Esophagus muscularis mucosa (tissue), 4 donors: ENCODE results near the gene DRC7. TPM values are rescaled to one million over a fixed set of nuclear protein-coding genes. Genes with fewer than 3 reads are reported as not detected.

Source experiments
- DNase-seq: peaks from one replicate; pipeline ENCODE4 v3.0.0-alpha.2; 2017; ENCODE audit errors: extremely low spot score
- H3K27ac ChIP-seq, 4 donors: fragments of 200-600 bp; sonication (generic); replicated peaks in 1 of 4; 1 replicate in 3 of 4; 2 replicates in 1 of 4; pipeline ENCODE4 v1.5.1; 2016 to 2019; ENCODE audit warnings: mild to moderate bottlenecking in 1 of 4
- H3K27me3 ChIP-seq, 4 donors: fragments of 200-600 bp; sonication (generic); one replicate each; pipeline versions ENCODE4 v1.5.1 to v1.6.0; 2016 to 2019
- H3K36me3 ChIP-seq, 4 donors: fragments of 200-600 bp; sonication (generic); one replicate each; pipeline ENCODE4 v1.5.1; 2016 to 2019
- H3K4me1 ChIP-seq, 4 donors: fragments of 200-600 bp; sonication (generic); one replicate each; pipeline ENCODE4 v1.5.1; 2016 to 2019
- H3K4me3 ChIP-seq, 4 donors: fragments of 200-600 bp; sonication (generic); 1 replicate in 2 of 4; 2 replicates in 2 of 4; pipeline ENCODE4 v1.5.1; 2016 to 2019; ENCODE audit warnings: mild to moderate bottlenecking in 4 of 4, moderate library complexity in 1 of 4
- H3K9me3 ChIP-seq, 4 donors: fragments of 200-600 bp; sonication (generic); 1 replicate in 3 of 4; 2 replicates in 1 of 4; pipeline ENCODE4 v1.5.1; 2016 to 2019
- EP300 ChIP-seq: sonication (generic); formaldehyde crosslinking; IDR thresholded peaks from one replicate; pipeline ENCODE4 v1.6.1; 2017; ENCODE audit warnings: antibody characterized with exemption
- POLR2A ChIP-seq: fragments of 450-650 bp; IDR thresholded peaks from one replicate; pipeline ENCODE4 v1.6.1; 2017; ENCODE audit warnings: antibody characterized with exemption, moderate library complexity, mild to moderate bottlenecking, low read depth
- POLR2AphosphoS5 ChIP-seq, 2 donors: sonication (generic); formaldehyde crosslinking; IDR thresholded peaks; one replicate each; pipeline ENCODE4 v1.6.1; 2017; ENCODE audit warnings: antibody characterized with exemption in 2 of 2
- WGBS: methylation state at CpG from one replicate; pipeline ENCODE4 v1.1.5; 2018; 5-methylcytosine and 5-hydroxymethylcytosine counted together
- intact Hi-C: fragments of 100-400 bp; cut with DNase I; formaldehyde crosslinking; loops from one replicate; pipeline ENCODE4 v1.15.1; 2023
- total RNA-seq, 4 donors: library from RNA; depleted of rRNA; stranded (reverse); fragments of >200 nt; gene quantifications; one replicate each; pipeline versions ENCODE4 v1.1.0 to v1.2.1, GENCODE V29; 2016
- TF ChIP-seq, protein P1 (sequence below), 3 experiments: fragments of 200-600 bp in 2 of 3; fragments of 450-650 bp in 1 of 3; sonication (generic) in 2 of 3; IDR thresholded peaks; one replicate each; pipeline ENCODE4 v1.5.1; 2017 to 2019; ENCODE audit warnings: antibody characterized with exemption in 3 of 3, mild to moderate bottlenecking in 2 of 3, moderate library complexity in 1 of 3

DRC7 gene
- total RNA-seq, 4 donors from 2014 or later, result under 0.01 to 0.17 TPM; not detected in 2

DNA sequence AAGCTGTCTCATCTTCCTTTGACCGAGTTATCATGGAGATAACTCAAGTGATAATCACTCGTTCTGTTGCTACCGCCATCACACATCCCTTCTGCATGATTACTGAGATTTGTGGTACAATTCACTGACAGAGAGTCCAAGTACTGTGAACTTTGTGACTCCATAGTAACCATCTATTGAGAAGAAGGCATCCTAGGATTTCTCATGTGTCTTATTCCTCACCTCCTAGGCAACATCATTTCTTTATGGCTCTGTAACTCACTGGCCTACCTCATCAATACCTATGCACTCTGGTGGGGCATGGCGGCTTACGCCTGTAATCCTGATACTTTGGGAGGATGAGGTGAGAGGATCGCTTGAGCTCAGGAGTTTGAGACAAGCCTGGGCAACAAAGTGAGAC lies 19.4 kb downstream of the DRC7 start:
- peaks cover 0 to 14% (median 0%) of the 10 kb centered on the region in 4 donors for H3K27me3 ChIP-seq
- H3K27ac ChIP-seq, result no peak overlapping the region
- no peak overlapping the region for H3K4me3 ChIP-seq
- H3K4me1 ChIP-seq, result no peaks in the 10 kb centered on the region
- DNase-seq, result no peak
- intact Hi-C loops, result loop anchor here (10.0 kb wide), 1 partner anchor 139 kb away; no protein-coding TSS in a partner anchor
- no peaks in the 10 kb centered on the region for H3K36me3 ChIP-seq
- no peaks in the 10 kb centered on the region for H3K9me3 ChIP-seq
- TF ChIP-seq POLR2A (no peak), EP300 (no peak), POLR2AphosphoS5 (IDR thresholded peaks at IDR 0.05) (no peak)
- TF ChIP-seq, protein P1, sequence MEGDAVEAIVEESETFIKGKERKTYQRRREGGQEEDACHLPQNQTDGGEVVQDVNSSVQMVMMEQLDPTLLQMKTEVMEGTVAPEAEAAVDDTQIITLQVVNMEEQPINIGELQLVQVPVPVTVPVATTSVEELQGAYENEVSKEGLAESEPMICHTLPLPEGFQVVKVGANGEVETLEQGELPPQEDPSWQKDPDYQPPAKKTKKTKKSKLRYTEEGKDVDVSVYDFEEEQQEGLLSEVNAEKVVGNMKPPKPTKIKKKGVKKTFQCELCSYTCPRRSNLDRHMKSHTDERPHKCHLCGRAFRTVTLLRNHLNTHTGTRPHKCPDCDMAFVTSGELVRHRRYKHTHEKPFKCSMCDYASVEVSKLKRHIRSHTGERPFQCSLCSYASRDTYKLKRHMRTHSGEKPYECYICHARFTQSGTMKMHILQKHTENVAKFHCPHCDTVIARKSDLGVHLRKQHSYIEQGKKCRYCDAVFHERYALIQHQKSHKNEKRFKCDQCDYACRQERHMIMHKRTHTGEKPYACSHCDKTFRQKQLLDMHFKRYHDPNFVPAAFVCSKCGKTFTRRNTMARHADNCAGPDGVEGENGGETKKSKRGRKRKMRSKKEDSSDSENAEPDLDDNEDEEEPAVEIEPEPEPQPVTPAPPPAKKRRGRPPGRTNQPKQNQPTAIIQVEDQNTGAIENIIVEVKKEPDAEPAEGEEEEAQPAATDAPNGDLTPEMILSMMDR (IDR thresholded peaks at IDR 0.05), result no peak
- 90% methylated on average over 6 of the region's 6 CpGs for WGBS

DNA sequence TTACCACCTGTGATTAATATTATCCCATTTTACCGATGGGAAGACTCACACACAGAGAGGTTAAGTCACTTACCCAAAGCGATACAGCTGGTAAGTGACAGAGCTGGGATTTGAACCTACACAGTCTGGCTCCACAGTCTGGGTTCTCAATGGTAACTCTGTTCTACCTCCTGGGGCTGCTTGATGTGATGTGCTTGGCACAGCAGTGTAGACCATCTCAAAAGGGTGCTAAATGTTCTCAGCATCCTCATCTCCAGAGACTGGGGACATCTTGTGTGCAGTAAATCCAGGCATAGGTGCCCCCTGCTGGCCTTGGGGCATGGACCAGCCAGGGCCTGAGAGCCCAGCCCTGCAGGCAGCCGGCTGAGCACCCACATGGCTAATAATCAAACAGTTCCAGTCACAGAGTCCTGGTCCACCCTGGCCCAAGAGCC lies 25.6 kb downstream of the DRC7 start:
- H3K27ac ChIP-seq, result no peak overlapping the region
- H3K4me1 ChIP-seq, result no peaks in the 10 kb centered on the region
- H3K27me3 ChIP-seq, result peaks cover 0 to 28% (median 0%) of the 10 kb centered on the region in 4 donors
- H3K4me3 ChIP-seq, result no peak overlapping the region
- no peak for TF ChIP-seq EP300
- TF ChIP-seq, protein P1 (IDR thresholded peaks at IDR 0.05), result peak in 2 of 3 experiments; percentile 19 to 38
- H3K9me3 ChIP-seq, result no peaks in the 10 kb centered on the region
- WGBS, result 73% methylated on average over 3 of the region's 3 CpGs
- H3K36me3 ChIP-seq, result no peaks in the 10 kb centered on the region
- intact Hi-C loops, result no loop called here
- DNase-seq, result no peak

DNA sequence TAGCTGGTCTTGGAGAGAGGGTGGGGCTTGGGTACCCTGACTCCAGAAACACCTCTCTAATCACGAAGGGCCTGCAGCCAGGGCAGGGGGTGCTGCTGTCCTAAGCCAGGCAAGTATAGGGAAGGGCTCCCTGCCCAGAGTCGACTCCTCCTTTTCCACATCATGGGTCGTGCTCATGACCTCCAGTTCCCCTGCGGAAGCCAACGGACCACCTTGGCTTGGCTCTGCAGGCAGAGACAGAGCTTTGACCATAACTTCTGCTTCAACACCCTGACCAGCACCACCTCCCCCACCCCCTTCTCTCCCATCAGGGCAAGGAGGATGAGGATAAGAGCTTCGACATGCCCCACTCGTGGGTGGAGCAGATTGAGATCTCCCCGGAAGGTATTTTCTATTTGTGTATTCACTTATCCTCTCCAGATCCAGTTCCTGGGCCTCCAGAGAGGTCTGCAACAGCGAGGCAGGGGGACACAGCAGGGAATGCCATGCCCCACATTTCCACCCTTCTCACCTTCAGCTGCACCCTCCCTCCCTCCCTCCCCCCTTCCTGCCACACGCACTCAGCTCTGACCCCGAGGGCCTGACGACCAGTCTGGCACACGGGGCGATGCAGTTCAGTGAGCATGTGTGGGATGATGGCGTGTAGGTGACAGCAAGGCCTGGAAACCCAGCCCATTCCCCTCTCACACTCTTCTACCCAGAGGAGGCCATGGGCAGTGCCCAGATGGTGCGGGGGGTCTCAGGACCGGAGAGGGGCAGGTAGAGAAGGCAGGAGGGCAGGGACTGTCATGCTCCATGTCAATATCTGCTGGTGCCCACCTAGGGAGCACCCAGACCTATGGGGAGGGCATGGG lies 27.0 kb downstream of the DRC7 start:
- Histone ChIP-seq H3K27ac (no peak overlapping the region), H3K36me3 (no peaks in the 10 kb centered on the region), H3K27me3 (peaks cover 0 to 33% (median 0%) of the 10 kb centered on the region in 4 donors), H3K4me1 (no peaks in the 10 kb centered on the region), H3K4me3 (no peak overlapping the region), H3K9me3 (no peaks in the 10 kb centered on the region)
- 86% methylated on average over 12 of the region's 17 CpGs for WGBS
- TF ChIP-seq POLR2A (no peak), POLR2AphosphoS5 (IDR thresholded peaks at IDR 0.05) (no peak), EP300 (no peak)
- TF ChIP-seq, protein P1 (IDR thresholded peaks at IDR 0.05), result no peak
- intact Hi-C loops, result no loop called here
- no peak for DNase-seq

DNA sequence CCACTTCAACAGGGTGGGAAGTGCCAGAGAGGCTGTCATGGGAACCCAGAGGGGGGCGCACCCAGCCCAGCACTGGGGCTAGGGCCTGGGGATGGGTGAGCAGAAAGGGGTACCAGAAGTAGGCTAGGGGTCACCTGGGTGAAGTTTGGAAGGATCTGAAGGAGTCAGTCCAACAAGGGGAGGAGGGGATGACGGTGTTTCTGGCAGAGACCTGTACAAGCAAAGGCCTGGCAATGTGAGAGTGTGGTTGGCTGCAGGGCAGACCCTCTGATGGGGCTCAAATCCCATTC lies 27.5 kb downstream of the DRC7 start:
- intact Hi-C loops, result no loop called here
- no peak for DNase-seq
- no peaks in the 10 kb centered on the region for H3K36me3 ChIP-seq
- H3K27me3 ChIP-seq, result peaks cover 0 to 33% (median 0%) of the 10 kb centered on the region in 4 donors
- TF ChIP-seq, protein P1 (IDR thresholded peaks at IDR 0.05), result no peak
- no peak for TF ChIP-seq POLR2A
- no peak for TF ChIP-seq EP300
- TF ChIP-seq POLR2AphosphoS5 (IDR thresholded peaks at IDR 0.05), result no peak
- H3K27ac ChIP-seq, result no peak overlapping the region
- H3K4me3 ChIP-seq, result no peak overlapping the region
- WGBS, result 90% methylated on average over 2 of the region's 2 CpGs
- no peaks in the 10 kb centered on the region for H3K4me1 ChIP-seq
- H3K9me3 ChIP-seq, result no peaks in the 10 kb centered on the region

DNA sequence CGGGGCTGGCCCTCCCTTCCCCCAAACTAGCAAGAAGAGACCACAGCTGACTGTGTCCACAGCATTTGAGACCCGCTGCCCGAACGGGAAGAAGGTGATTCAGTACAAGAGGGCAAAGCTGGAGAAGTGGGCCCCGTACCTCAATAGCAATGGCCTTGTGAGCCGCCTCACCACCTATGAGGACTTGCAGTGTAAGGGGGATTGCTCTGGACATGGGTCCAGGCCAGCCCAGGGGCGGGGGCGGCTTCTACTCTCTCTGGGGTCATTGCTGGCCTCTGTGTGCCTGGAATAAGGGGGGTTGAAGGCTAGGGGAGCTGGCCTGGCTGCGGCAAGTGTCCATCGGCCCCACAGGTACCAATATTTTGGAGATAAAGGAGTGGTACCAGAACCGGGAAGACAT lies 28.0 kb downstream of the DRC7 start:
- H3K36me3 ChIP-seq, result no peaks in the 10 kb centered on the region
- H3K27me3 ChIP-seq, result peaks cover 0 to 32% (median 0%) of the 10 kb centered on the region in 4 donors
- intact Hi-C loops, result no loop called here
- 80% methylated on average over 11 of the region's 11 CpGs for WGBS
- no peak overlapping the region for H3K4me3 ChIP-seq
- H3K9me3 ChIP-seq, result no peaks in the 10 kb centered on the region
- no peak for DNase-seq
- H3K4me1 ChIP-seq, result no peaks in the 10 kb centered on the region
- TF ChIP-seq EP300 (no peak), POLR2AphosphoS5 (IDR thresholded peaks at IDR 0.05) (no peak), POLR2A (no peak)
- TF ChIP-seq, protein P1 (IDR thresholded peaks at IDR 0.05), result no peak
- H3K27ac ChIP-seq, result no peak overlapping the region
